ENCODE results near the gene ROBO1. TPM values are rescaled to one million over a fixed set of nuclear protein-coding genes. Genes with fewer than 3 reads are reported as not detected.

ROBO1 gene
- total RNA-seq, 1 donor = 34.2 TPM

DNA sequence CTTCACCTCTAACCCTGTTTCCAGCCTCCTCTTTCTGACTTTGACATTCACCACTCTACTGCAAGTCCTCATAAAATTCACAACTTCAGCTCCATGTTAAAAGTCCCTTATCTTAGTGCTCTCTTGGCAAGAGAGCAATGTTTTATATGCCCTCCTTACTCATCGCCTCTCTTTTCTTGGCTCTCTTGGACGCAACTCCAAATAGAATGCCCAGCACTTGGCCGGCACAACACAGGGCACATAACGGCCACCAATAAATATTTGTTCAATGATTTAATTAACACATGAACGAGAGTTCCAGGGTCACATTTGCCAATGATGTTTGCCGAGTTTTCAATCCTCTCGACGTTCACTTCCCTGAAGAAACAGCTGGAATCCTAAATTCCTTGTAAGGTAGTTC lies 401.4 kb downstream of the ROBO1 start:
- H3K4me3 ChIP-seq (ENCODE audit: low read depth, low read length) = no peak overlapping the region
- DNase-seq (ENCODE audit: low read depth) = peak; percentile 7
- TF ChIP-seq, protein P1, sequence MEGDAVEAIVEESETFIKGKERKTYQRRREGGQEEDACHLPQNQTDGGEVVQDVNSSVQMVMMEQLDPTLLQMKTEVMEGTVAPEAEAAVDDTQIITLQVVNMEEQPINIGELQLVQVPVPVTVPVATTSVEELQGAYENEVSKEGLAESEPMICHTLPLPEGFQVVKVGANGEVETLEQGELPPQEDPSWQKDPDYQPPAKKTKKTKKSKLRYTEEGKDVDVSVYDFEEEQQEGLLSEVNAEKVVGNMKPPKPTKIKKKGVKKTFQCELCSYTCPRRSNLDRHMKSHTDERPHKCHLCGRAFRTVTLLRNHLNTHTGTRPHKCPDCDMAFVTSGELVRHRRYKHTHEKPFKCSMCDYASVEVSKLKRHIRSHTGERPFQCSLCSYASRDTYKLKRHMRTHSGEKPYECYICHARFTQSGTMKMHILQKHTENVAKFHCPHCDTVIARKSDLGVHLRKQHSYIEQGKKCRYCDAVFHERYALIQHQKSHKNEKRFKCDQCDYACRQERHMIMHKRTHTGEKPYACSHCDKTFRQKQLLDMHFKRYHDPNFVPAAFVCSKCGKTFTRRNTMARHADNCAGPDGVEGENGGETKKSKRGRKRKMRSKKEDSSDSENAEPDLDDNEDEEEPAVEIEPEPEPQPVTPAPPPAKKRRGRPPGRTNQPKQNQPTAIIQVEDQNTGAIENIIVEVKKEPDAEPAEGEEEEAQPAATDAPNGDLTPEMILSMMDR (IDR thresholded peaks at IDR 0.05; ENCODE audit: insufficient read depth, low read length) = no peak

DNA sequence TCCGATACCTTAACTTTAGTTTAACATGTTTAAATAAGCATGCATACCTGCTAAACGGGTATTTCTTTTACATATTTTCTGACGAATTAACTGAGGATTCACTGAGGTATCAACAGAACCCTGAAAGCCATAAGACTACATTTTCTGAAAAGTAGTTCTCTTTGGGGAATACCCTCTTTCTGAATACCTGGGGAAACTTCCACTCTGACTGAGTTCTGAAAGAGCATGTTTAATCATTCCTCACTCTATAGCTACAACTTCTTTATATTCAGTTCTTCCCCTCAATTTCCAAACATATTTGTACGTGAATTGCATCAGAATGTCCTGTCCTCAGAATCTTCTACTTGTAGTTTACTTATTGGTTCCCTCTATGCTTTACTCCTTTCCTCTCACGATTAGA lies 403.0 kb downstream of the ROBO1 start:
- H3K4me3 ChIP-seq (ENCODE audit: low read depth, low read length) = no peak overlapping the region
- no peak for DNase-seq (ENCODE audit: low read depth)
- TF ChIP-seq, protein P1 (IDR thresholded peaks at IDR 0.05; ENCODE audit: insufficient read depth, low read length) = no peak

DNA sequence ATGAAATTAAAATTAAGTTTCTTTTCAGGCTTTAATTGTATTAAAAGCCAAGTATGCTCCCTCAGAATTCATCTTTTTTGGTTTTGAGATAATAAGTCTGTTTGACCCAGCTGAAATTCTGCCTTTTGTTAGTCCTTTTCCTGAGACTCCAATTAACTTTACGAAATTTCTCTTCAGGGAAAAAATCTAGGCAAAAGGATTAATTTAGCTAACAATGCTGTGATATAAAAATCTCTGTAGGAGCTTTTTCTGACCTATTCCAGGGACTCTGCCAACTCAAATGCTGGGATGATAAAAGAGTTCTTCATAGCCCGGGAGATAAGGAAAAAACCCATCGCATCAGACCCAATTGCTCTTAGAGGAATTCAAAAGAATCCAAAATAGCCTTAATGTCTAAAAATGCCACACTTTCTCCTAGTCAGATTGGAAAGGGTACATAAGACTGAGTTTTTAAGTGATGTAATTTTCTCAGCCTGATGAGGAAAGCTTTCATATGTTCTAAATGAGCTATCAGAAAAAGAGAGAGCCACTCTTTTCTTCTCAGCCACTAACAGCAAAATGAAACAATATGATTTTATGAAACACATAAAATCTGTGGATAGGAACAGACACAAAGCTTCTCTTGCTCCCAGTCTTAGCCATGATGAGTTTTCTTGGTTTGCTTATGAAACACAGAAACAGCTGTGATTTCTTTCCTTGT lies 405.1 kb downstream of the ROBO1 start:
- peak; percentile 22 for DNase-seq (ENCODE audit: low read depth)
- TF ChIP-seq, protein P1 (IDR thresholded peaks at IDR 0.05; ENCODE audit: insufficient read depth, low read length) = no peak
- H3K4me3 ChIP-seq (ENCODE audit: low read depth, low read length) = no peak overlapping the region

DNA sequence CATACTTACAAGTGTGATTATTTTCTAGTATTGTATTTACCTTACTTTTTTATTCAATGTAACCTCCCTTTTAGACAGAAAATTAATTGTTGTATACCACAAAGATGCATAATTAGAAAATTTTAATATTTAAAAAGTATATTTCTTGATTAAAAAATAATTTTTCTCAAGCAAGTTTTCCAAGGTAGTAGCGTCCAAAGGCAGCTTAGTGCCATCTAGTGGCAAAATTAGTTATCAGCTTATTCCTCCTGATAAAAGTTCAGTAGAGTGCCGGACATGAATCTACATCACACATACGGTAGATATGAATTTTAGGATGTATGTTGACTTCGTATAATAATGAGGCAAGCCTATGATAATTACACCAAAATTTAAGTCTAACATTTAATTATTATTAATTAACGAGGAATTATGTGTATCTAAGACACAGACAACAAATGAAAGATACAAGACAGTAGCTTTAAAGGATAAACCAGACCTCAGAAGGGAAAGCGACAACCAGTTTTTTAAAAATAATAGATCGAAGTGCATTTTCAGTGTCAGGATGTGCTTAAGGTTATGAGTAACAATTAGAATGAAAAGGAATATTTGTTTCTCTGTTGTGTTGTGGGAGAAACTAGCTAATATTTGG lies 405.9 kb downstream of the ROBO1 start:
- TF ChIP-seq, protein P1 (IDR thresholded peaks at IDR 0.05; ENCODE audit: insufficient read depth, low read length) = peak; percentile 79
- DNase-seq (ENCODE audit: low read depth) = peak; percentile 67
- no peak overlapping the region for H3K4me3 ChIP-seq (ENCODE audit: low read depth, low read length)

GRCh38 chr3:79358327-79358726 lies 409.5 kb downstream of the ROBO1 start:
- TF ChIP-seq, protein P1 (IDR thresholded peaks at IDR 0.05; ENCODE audit: insufficient read depth, low read length) = no peak
- no peak for DNase-seq (ENCODE audit: low read depth)
- H3K4me3 ChIP-seq (ENCODE audit: low read depth, low read length) = no peak overlapping the region

DNA sequence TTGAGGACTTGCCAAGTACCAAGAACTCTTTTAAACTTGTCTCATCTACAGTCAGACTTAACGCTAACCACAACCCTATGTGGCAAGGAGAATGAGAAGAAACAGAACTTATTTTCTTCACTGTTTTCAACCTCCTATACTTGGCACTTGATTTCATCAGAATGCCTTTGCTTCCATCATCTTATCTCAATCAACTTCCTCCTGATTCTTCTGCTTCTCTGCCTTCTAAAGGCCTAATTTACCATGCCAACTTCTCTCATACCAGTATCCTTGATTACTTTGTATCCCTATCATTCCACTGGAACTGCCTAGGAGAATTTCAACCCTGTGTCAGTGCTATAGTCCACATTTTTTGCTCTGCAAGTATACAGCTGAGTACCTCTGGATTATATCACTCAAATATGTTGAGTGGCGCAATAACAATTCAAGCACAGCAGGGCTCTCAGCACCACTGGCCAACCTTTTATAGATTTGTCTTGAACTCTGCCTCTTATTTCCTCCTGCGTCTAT lies 413.6 kb downstream of the ROBO1 start:
- TF ChIP-seq, protein P1 (IDR thresholded peaks at IDR 0.05; ENCODE audit: insufficient read depth, low read length) = no peak
- peak; percentile 61 for DNase-seq (ENCODE audit: low read depth)
- no peak overlapping the region for H3K4me3 ChIP-seq (ENCODE audit: low read depth, low read length)
